GM23248 (cell line): ENCODE measurements around the gene CHST8.

Experiments
- EZH2 ChIP-seq: fragments of 200-600 bp; sonication (generic); IDR thresholded peaks from 2 replicates; pipeline ENCODE4 v1.6.1; 2018; ENCODE audit warnings: antibody characterized with exemption, mild to moderate bottlenecking; ENCODE audit not compliant: insufficient read depth, poor library complexity, severe bottlenecking
- EZH2phosphoT487 ChIP-seq: fragments of 200-600 bp; sonication (generic); IDR thresholded peaks from 2 replicates; pipeline ENCODE4 v1.6.1; 2018; ENCODE audit warnings: antibody characterized with exemption, moderate library complexity, mild to moderate bottlenecking, low read depth; ENCODE audit not compliant: insufficient read depth

GRCh38 chr19:33812388-33813330 lies 190.9 kb downstream of the CHST8 start:
- TF ChIP-seq EZH2, result no peak
- TF ChIP-seq EZH2phosphoT487, result no peak
